A673 (cell line): ENCODE data around the gene HOXB13.

Experiments used
- EZH2 ChIP-seq: fragments of 200-600 bp; sonication (generic); IDR thresholded peaks from 2 replicates; pipeline ENCODE4 v1.6.1; 2017; ENCODE audit warnings: borderline replicate concordance, low read depth, mild to moderate bottlenecking, mixed read lengths, antibody characterized with exemption, low read length; ENCODE audit not compliant: poor library complexity, severe bottlenecking
- TF ChIP-seq, protein P1 (sequence below): fragments of 300-800, 200-600 bp; sonication (generic); conservative IDR thresholded peaks from 2 replicates; pipeline ENCODE4 v1.5.1; 2017; ENCODE audit warnings: low read depth, mild to moderate bottlenecking, antibody characterized with exemption, low read length, moderate library complexity, mixed read lengths

DNA sequence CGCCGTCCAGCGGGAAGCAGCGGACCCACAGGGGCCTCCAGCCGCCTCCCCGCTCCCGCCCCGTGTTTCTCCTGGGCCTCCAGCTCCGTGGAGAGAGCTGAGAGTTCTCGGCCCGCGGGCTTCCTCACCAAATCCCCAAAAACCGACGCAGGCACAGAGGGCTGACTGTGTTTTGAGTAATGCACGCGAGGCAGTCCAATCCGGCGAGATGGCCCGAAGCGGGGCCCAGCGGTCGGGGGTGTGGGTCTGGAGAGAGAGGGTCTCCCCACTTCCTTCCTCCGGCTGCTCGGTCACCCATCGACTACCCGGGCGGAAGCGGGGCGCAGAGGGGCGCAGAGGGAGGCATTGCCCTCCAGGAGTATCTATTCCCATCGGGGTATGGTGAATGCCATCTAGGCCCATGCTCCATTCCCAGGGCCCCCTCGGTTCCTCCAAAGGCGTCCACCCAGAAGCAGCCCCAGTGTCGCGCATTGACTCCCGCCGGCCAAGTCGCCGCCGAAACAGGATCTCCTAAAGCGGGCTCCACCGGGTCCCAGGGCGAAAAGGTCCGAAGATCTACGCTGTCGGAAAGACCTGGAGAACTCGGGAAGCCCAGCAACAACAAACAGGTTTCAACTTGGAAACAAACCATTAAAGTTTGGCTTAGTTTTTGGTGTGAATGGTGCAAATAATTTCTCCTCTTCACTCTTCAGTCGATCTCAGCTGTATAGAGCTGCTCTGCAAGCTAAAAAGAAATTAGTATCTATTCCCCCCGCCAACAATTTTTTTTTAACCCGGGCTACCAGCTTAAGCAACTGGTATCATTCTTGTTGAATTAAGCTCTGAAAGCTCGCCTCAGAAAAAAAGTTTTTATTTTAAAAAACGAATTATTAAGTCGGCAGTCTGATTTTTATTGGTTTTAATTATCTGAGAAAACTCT lies 19.2 kb upstream of the HOXB13 start:
- TF ChIP-seq, protein P1, sequence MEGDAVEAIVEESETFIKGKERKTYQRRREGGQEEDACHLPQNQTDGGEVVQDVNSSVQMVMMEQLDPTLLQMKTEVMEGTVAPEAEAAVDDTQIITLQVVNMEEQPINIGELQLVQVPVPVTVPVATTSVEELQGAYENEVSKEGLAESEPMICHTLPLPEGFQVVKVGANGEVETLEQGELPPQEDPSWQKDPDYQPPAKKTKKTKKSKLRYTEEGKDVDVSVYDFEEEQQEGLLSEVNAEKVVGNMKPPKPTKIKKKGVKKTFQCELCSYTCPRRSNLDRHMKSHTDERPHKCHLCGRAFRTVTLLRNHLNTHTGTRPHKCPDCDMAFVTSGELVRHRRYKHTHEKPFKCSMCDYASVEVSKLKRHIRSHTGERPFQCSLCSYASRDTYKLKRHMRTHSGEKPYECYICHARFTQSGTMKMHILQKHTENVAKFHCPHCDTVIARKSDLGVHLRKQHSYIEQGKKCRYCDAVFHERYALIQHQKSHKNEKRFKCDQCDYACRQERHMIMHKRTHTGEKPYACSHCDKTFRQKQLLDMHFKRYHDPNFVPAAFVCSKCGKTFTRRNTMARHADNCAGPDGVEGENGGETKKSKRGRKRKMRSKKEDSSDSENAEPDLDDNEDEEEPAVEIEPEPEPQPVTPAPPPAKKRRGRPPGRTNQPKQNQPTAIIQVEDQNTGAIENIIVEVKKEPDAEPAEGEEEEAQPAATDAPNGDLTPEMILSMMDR = no peak
- no peak for TF ChIP-seq EZH2
